Ovary (tissue), 9 donors: Measurements from ENCODE around the gene SMAD1. TPM values are rescaled to one million over a fixed set of nuclear protein-coding genes. Genes with fewer than 3 reads are reported as not detected.

Experiments
- DNase-seq, 5 donors: peaks; one replicate each; pipeline ENCODE4 v3.0.0-alpha.2; 2019 to 2020
- H3K27ac ChIP-seq, 2 donors: fragments of 200-600 bp; one replicate each; pipeline versions ENCODE4 v1.5.1 to v1.8.0; 2019 to 2022
- H3K27me3 ChIP-seq: fragments of 200-600 bp; one replicate; pipeline ENCODE4 v1.8.0; 2022
- H3K36me3 ChIP-seq: fragments of 200-600 bp; sonication (generic); one replicate; pipeline ENCODE4 v1.5.1; 2019
- H3K4me1 ChIP-seq: one replicate; pipeline ENCODE4 v1.8.1; 2013; ENCODE audit warnings: mild to moderate bottlenecking, moderate library complexity; ENCODE audit not compliant: insufficient read depth
- H3K4me3 ChIP-seq: fragments of 200-600 bp; sonication (generic); one replicate; pipeline ENCODE4 v1.5.1; 2017
- H3K9me3 ChIP-seq, 2 donors: fragments of 200-600 bp in 1 of 2; sonication (generic) in 1 of 2; one replicate each; pipeline versions ENCODE4 v1.5.1 to v1.8.1; 2013 to 2019; ENCODE audit warnings: mild to moderate bottlenecking in 1 of 2, moderate library complexity in 1 of 2
- CTCF ChIP-seq, 3 donors: fragments of 450-650 bp in 2 of 3; fragments of 200-600 bp in 1 of 3; IDR thresholded peaks; one replicate each; pipeline versions ENCODE4 v1.5.1 to v1.8.0; 2016 to 2022; ENCODE audit warnings: antibody characterized with exemption in 3 of 3, mild to moderate bottlenecking in 1 of 3
- EP300 ChIP-seq: sonication (generic); formaldehyde crosslinking; IDR thresholded peaks from one replicate; pipeline ENCODE4 v1.6.1; 2017; ENCODE audit warnings: antibody characterized with exemption
- POLR2A ChIP-seq: fragments of 450-650 bp; IDR thresholded peaks from one replicate; pipeline ENCODE4 v1.6.1; 2017; ENCODE audit warnings: antibody characterized with exemption, mild to moderate bottlenecking, moderate library complexity
- WGBS, 3 donors: extraction: QIAGEN DNeasy Blood & Tissue Kit in 1 of 3; methylation state at CpG; one replicate each; pipeline versions ENCODE4 v1.1.5 to v1.1.7; 2013 to 2017; 5-methylcytosine and 5-hydroxymethylcytosine counted together
- intact Hi-C, 4 donors: fragments of 100-400 bp; cut with DNase I; formaldehyde crosslinking; loops; one replicate each; pipeline versions ENCODE4 v1.11.0 to v1.15.1; 2022 to 2023
- polyA plus RNA-seq, 2 donors: library from polyadenylated mRNA; stranded (reverse); fragments of 200-250 nt in 1 of 2; fragments of 350-450 nt in 1 of 2; fragmentation: Illumina TruSeq in 1 of 2; extraction: RNeasy Lipid Tissue Mini Kit (QIAGEN cat#74804) in 1 of 2; gene quantifications; one replicate each; pipeline ENCODE4 v1.2.3, GENCODE V29; 2013 to 2014
- total RNA-seq, 7 donors: library from RNA; depleted of rRNA in 2 of 7; stranded (reverse); fragments of >200 nt in 2 of 7; fragmentation: NEBNext Ultra II Directional in 3 of 7; extraction: Animal tissue kit (Norgen Biotek cat#: 25700) in 3 of 7; gene quantifications; one replicate each; pipeline versions ENCODE4 v1.1.0 to v1.2.4, GENCODE V29; 2016 to 2023
- donor health status: DM: no; HTN: no; CAD: no; lungs with moderate emphysema.
- donor health status: DM: no; HTN: no; CAD: no.
- donor health status: Bipolar disorder and iron deficiency.
- donor health status: DM: yes; HTN: yes; CAD: no.
- donor health status: DM: no; HTN: no; CAD: no.
- donor health status: DM: yes; HTN: yes; CAD: no.

The SMAD1 gene
- total and polyA plus RNA-seq, 9 donors: 13.6 to 39.5 (median 19.8) TPM

GRCh38 chr4:145554691-145555090 lies 73.0 kb downstream of the SMAD1 start:
- H3K4me1 ChIP-seq: no peaks in the 10 kb centered on the region
- 82 to 93% (median 89%) methylated on average over 1 of the region's 1 CpG for WGBS, 3 donors
- no peaks in the 10 kb centered on the region for H3K9me3 ChIP-seq
- no peak overlapping the region for H3K4me3 ChIP-seq
- no peak for DNase-seq
- no peaks in the 10 kb centered on the region for H3K27me3 ChIP-seq
- H3K27ac ChIP-seq: no peak overlapping the region
- no peaks in the 10 kb centered on the region for H3K36me3 ChIP-seq
- intact Hi-C loops: no loop called here
- TF ChIP-seq CTCF (IDR thresholded peaks at IDR 0.05) (no peak), EP300 (no peak), POLR2A (no peak)

GRCh38 chr4:145557720-145558119 lies 76.1 kb downstream of the SMAD1 start:
- WGBS, 3 donors: 38 to 40% (median 39%) methylated on average over 3 of the region's 3 CpGs
- H3K27me3 ChIP-seq: no peaks in the 10 kb centered on the region
- TF ChIP-seq POLR2A (no peak), CTCF (IDR thresholded peaks at IDR 0.05) (peak; percentile 10 to 42 (median 36))
- H3K4me3 ChIP-seq: no peak overlapping the region
- no peak overlapping the region for H3K27ac ChIP-seq
- H3K4me1 ChIP-seq: no peaks in the 10 kb centered on the region
- DNase-seq: peak in 3 of 5 donors; percentile 31 to 53 (median 45)
- H3K36me3 ChIP-seq: no peaks in the 10 kb centered on the region
- no peaks in the 10 kb centered on the region for H3K9me3 ChIP-seq
- intact Hi-C loops: no loop called here

GRCh38 chr4:145563293-145563985 lies 81.8 kb downstream of the SMAD1 start:
- H3K27ac ChIP-seq: no peak overlapping the region
- TF ChIP-seq POLR2A: no peak
- no peak for TF ChIP-seq CTCF (IDR thresholded peaks at IDR 0.05)
- no peak for TF ChIP-seq EP300
- WGBS, 3 donors: 87 to 88% (median 88%) methylated on average over 7 of the region's 7 CpGs
- H3K9me3 ChIP-seq: peaks cover 0 to 3% of the 10 kb centered on the region in 2 donors
- no peaks in the 10 kb centered on the region for H3K4me1 ChIP-seq
- no peak for DNase-seq
- no peaks in the 10 kb centered on the region for H3K36me3 ChIP-seq
- H3K4me3 ChIP-seq: no peak overlapping the region
- intact Hi-C loops: no loop called here
- no peaks in the 10 kb centered on the region for H3K27me3 ChIP-seq

GRCh38 chr4:145564540-145564939 lies 82.9 kb downstream of the SMAD1 start:
- intact Hi-C loops: no loop called here
- peaks cover 0 to 3% of the 10 kb centered on the region in 2 donors for H3K9me3 ChIP-seq
- WGBS, 3 donors: 90 to 94% (median 91%) methylated on average over 2 of the region's 2 CpGs
- no peak overlapping the region for H3K27ac ChIP-seq
- no peak for TF ChIP-seq EP300
- no peak for TF ChIP-seq POLR2A
- no peak for TF ChIP-seq CTCF (IDR thresholded peaks at IDR 0.05)
- no peak for DNase-seq
- H3K27me3 ChIP-seq: no peaks in the 10 kb centered on the region
- H3K4me1 ChIP-seq: no peaks in the 10 kb centered on the region
- no peaks in the 10 kb centered on the region for H3K36me3 ChIP-seq
- no peak overlapping the region for H3K4me3 ChIP-seq
